A549 (cell line): ENCODE data around the gene PDHX.

Experiments
- BCL3 ChIP-seq: fragments of >200 bp; sonication (Bioruptor Twin); formaldehyde crosslinking; IDR thresholded peaks from 3 replicates; pipeline ENCODE4 v1.6.1; 2016
- CTCF ChIP-seq: fragments of >200 bp; sonication (Bioruptor Twin); formaldehyde crosslinking; IDR thresholded peaks from 3 replicates; pipeline ENCODE4 v1.5.1; 2016
- ELK1 ChIP-seq: fragments of 150-350 bp; IDR thresholded peaks from 2 replicates; pipeline ENCODE4 v1.6.1; 2014; ENCODE audit warnings: low read depth, mild to moderate bottlenecking, low read length
- EP300 ChIP-seq, 2 experiments: fragments of >200 bp; sonication (Bioruptor Twin); formaldehyde crosslinking; IDR thresholded peaks; 2 replicates in 1 of 2; 3 replicates in 1 of 2; pipeline ENCODE4 v1.6.1; 2016 to 2017
- JUN ChIP-seq, 2 experiments: fragments of >200 bp; sonication (Bioruptor Twin); formaldehyde crosslinking; IDR thresholded peaks; 2 replicates in 1 of 2; 3 replicates in 1 of 2; pipeline ENCODE4 v1.6.1; 2016 to 2017
- KDM1A ChIP-seq: fragments of 200-600 bp; sonication (generic); IDR thresholded peaks from 2 replicates; pipeline ENCODE4 v1.6.1; 2016; ENCODE audit warnings: low read depth, mild to moderate bottlenecking
- POLR2A ChIP-seq: IDR thresholded peaks from 2 replicates; pipeline ENCODE4 v1.6.1; 2012; ENCODE audit warnings: mild to moderate bottlenecking, low read length
- REST ChIP-seq: fragments of 200-600 bp; sonication (generic); IDR thresholded peaks from 2 replicates; pipeline ENCODE4 v1.6.1; 2016; ENCODE audit warnings: antibody characterized with exemption, mild to moderate bottlenecking, moderate library complexity
- RNF2 ChIP-seq: fragments of 200-600 bp; sonication (generic); IDR thresholded peaks from 2 replicates; pipeline ENCODE4 v1.6.1; 2016; ENCODE audit warnings: low read depth, mild to moderate bottlenecking, antibody characterized with exemption, moderate library complexity, borderline replicate concordance
- TFCP2L1 ChIP-seq: fragments of 250-450 bp; sonication (Bioruptor Pico); IDR thresholded peaks from 2 replicates; pipeline ENCODE4 v1.5.0; 2021; ENCODE audit warnings: mild to moderate bottlenecking
- USF2 ChIP-seq: fragments of 450-650 bp; IDR thresholded peaks from 2 replicates; pipeline ENCODE4 v1.6.1; 2014; ENCODE audit warnings: antibody characterized with exemption
- ZFP36 ChIP-seq: fragments of 450-650 bp; IDR thresholded peaks from 2 replicates; pipeline ENCODE4 v1.6.1; 2014; ENCODE audit warnings: borderline replicate concordance; ENCODE audit not compliant: partially characterized antibody

- TF ChIP-seq RNF2 (no peak), POLR2A (no peak), USF2 (no peak), ZFP36 (no peak), JUN (IDR thresholded peaks at IDR 0.05) (no peak), CTCF (no peak), KDM1A (no peak), REST (no peak), BCL3 (no peak), TFCP2L1 (CRISPR knock-in tag) (no peak), EP300 (IDR thresholded peaks at IDR 0.05) (no peak), ELK1 (no peak)
These were observed 8.3 kb downstream of the PDHX start for GRCh38 chr11:34924714-34925113.
